Natural killer cell (primary cell): ENCODE results near the gene PGAM2. TPM values are rescaled to one million over a fixed set of nuclear protein-coding genes. Genes with fewer than 3 reads are reported as not detected.

Source experiments
- ATAC-seq, 3 donors: fragments of 150-1000 bp in 2 of 3; fragments of 200-7000 bp in 1 of 3; cut with Tn5 transposase; 1 replicate in 1 of 3; 2 replicates in 2 of 3; pipeline ENCODE4 v1.10.0; 2021; ENCODE audit warnings: mild to moderate bottlenecking in 2 of 3, moderate library complexity in 2 of 3
- DNase-seq, 2 donors: peaks; one replicate each; pipeline versions ENCODE4 v3.0.0 to v3.0.0-alpha.2; 2013 to 2021; ENCODE audit warnings: mixed read lengths in 1 of 2
- H3K27ac ChIP-seq: one replicate; pipeline ENCODE4 v1.5.1; 2013; ENCODE audit warnings: mild to moderate bottlenecking, low read length
- H3K27me3 ChIP-seq: one replicate; pipeline ENCODE4 v1.6.1; 2013; ENCODE audit warnings: low read length; ENCODE audit not compliant: control insufficient read depth, insufficient read depth
- H3K36me3 ChIP-seq: one replicate; pipeline ENCODE4 v1.6.1; 2013; ENCODE audit warnings: low read length; ENCODE audit not compliant: control insufficient read depth, insufficient read depth
- H3K4me1 ChIP-seq: one replicate; pipeline ENCODE4 v1.6.1; 2013; ENCODE audit warnings: low read length; ENCODE audit not compliant: control insufficient read depth, insufficient read depth
- H3K4me3 ChIP-seq: one replicate; pipeline ENCODE4 v1.5.1; 2013; ENCODE audit warnings: low read length
- H3K9me3 ChIP-seq: one replicate; pipeline ENCODE4 v1.6.1; 2013; ENCODE audit warnings: low read length; ENCODE audit not compliant: control insufficient read depth, insufficient read depth
- H3K27ac Mint-ChIP-seq, 2 donors: one replicate each; pipeline ENCODE4 v1.8.0; 2022; ENCODE audit warnings: mild to moderate bottlenecking in 2 of 2, mixed read lengths in 2 of 2, moderate library complexity in 1 of 2
- H3K27me3 Mint-ChIP-seq, 2 donors: one replicate each; pipeline ENCODE4 v1.8.0; 2022; ENCODE audit warnings: low read depth in 2 of 2, mixed read lengths in 2 of 2
- H3K36me3 Mint-ChIP-seq: one replicate; pipeline ENCODE4 v1.8.0; 2022; ENCODE audit warnings: mixed read lengths
- H3K4me1 Mint-ChIP-seq, 2 donors: one replicate each; pipeline ENCODE4 v1.8.0; 2022; ENCODE audit warnings: mixed read lengths in 2 of 2
- H3K4me3 Mint-ChIP-seq: one replicate; pipeline ENCODE4 v1.8.0; 2022; ENCODE audit warnings: mild to moderate bottlenecking, moderate library complexity, mixed read lengths
- H3K9me3 Mint-ChIP-seq, 2 donors: one replicate each; pipeline ENCODE4 v1.8.0; 2022; ENCODE audit warnings: mixed read lengths in 2 of 2
- WGBS: methylation state at CpG from one replicate; pipeline ENCODE4 v1.1.7; 2013; ENCODE audit warnings: missing lambda C conversion rate; ENCODE audit not compliant: insufficient coverage; 5-methylcytosine and 5-hydroxymethylcytosine counted together
- intact Hi-C: fragments of 100-400 bp; cut with micrococcal nuclease; formaldehyde crosslinking; loops from one replicate; pipeline ENCODE4 v1.14.2; 2022
- total RNA-seq, 4 donors: library from RNA; stranded (reverse); fragments of 120-200 nt in 1 of 4; gene quantifications; one replicate each; pipeline versions ENCODE4 v1.2.3 to v1.2.4, GENCODE V29; 2013 to 2022
- TF ChIP-seq, protein P1 (sequence below): fragments of 200-600 bp; IDR thresholded peaks from one replicate; pipeline ENCODE4 v1.8.0; 2022; ENCODE audit warnings: antibody characterized with exemption

PGAM2 gene
- total RNA-seq, 3 donors from 2014 or later (not counting 1 experiment from before 2014, with no cell fraction given) = 1.0 to 1.9 (median 1.5) TPM

DNA sequence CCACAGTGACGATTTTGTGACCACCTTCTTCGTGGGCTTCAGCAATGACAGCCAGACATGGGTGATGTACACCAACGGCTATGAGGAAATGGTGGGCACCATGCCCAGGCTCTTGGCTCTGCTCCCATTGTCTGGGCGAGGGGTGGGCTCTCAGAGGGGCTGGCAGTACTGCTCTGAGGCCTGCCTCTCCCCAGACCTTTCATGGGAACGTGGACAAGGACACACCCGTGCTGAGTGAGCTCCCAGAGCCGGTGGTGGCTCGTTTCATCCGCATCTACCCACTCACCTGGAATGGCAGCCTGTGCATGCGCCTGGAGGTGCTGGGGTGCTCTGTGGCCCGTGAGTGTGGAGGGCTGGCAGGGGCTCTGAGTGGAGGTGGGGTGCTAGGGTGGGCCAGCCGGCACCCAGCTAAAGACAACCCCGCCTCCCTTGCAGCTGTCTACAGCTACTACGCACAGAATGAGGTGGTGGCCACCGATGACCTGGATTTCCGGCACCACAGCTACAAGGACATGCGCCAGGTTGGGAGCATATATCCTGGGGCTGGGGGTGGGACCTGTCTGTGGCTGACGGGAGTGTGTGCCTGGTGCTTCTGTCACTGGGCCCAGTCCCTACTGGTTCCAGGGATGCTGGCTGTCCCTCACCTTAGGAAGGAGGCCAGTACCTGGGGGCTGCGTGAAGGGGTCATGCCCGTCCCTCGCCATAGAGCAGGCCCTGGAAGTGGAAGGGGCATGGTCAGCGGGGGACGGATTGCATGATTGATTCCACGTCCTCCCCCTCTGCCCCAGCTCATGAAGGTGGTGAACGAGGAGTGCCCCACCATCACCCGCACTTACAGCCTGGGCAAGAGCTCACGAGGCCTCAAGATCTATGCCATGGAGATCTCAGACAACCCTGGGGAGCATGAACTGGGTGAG is 45.6 kb upstream of the PGAM2 start:
- H3K27me3 ChIP-seq = no peaks in the 10 kb centered on the region
- no peaks in the 10 kb centered on the region for H3K9me3 ChIP-seq
- DNase-seq = no peak
- intact Hi-C loops = no loop called here
- Mint-ChIP-seq H3K4me3 (no peak overlapping the region), H3K36me3 (no peaks in the 10 kb centered on the region), H3K9me3 (no peaks in the 10 kb centered on the region), H3K4me1 (peaks cover 1 to 2% of the 10 kb centered on the region in 2 donors), H3K27ac (no peak overlapping the region), H3K27me3 (no peaks in the 10 kb centered on the region)
- peaks cover 1% of the 10 kb centered on the region for H3K4me1 ChIP-seq
- peaks cover 6% of the 10 kb centered on the region for H3K36me3 ChIP-seq
- no peak for ATAC-seq
- no peak overlapping the region for H3K4me3 ChIP-seq
- TF ChIP-seq, protein P1, sequence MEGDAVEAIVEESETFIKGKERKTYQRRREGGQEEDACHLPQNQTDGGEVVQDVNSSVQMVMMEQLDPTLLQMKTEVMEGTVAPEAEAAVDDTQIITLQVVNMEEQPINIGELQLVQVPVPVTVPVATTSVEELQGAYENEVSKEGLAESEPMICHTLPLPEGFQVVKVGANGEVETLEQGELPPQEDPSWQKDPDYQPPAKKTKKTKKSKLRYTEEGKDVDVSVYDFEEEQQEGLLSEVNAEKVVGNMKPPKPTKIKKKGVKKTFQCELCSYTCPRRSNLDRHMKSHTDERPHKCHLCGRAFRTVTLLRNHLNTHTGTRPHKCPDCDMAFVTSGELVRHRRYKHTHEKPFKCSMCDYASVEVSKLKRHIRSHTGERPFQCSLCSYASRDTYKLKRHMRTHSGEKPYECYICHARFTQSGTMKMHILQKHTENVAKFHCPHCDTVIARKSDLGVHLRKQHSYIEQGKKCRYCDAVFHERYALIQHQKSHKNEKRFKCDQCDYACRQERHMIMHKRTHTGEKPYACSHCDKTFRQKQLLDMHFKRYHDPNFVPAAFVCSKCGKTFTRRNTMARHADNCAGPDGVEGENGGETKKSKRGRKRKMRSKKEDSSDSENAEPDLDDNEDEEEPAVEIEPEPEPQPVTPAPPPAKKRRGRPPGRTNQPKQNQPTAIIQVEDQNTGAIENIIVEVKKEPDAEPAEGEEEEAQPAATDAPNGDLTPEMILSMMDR = no peak
- no peak overlapping the region for H3K27ac ChIP-seq
- WGBS = 87% methylated on average over 27 of the region's 27 CpGs

DNA sequence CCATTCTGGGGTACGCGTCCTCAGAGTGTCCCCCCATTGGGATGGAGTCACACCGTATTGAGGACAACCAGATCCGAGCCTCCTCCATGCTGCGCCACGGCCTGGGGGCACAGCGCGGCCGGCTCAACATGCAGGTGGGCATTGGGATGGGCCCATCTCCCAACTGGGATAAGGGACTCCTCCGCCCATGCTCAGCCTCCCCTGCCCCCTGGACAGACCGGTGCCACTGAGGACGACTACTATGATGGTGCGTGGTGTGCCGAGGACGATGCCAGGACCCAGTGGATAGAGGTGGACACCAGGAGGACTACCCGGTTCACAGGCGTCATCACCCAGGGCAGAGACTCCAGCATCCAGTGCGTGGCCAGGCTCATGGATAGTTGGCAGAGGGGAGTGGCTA is 44.6 kb upstream of the PGAM2 start:
- DNase-seq = no peak
- Mint-ChIP-seq H3K27ac (no peak overlapping the region), H3K4me3 (no peak overlapping the region), H3K9me3 (no peaks in the 10 kb centered on the region), H3K36me3 (no peaks in the 10 kb centered on the region), H3K4me1 (peaks cover 7% of the 10 kb centered on the region in 2 donors), H3K27me3 (peaks cover 0 to 3% of the 10 kb centered on the region in 2 donors)
- intact Hi-C loops = no loop called here
- ATAC-seq = no peak
- Histone ChIP-seq H3K9me3 (no peaks in the 10 kb centered on the region), H3K36me3 (no peaks in the 10 kb centered on the region), H3K4me1 (peaks cover 10% of the 10 kb centered on the region), H3K27ac (no peak overlapping the region), H3K27me3 (peaks cover 2% of the 10 kb centered on the region), H3K4me3 (no peak overlapping the region)
- WGBS = 95% methylated on average over 18 of the region's 18 CpGs
- TF ChIP-seq, protein P1 = no peak

DNA sequence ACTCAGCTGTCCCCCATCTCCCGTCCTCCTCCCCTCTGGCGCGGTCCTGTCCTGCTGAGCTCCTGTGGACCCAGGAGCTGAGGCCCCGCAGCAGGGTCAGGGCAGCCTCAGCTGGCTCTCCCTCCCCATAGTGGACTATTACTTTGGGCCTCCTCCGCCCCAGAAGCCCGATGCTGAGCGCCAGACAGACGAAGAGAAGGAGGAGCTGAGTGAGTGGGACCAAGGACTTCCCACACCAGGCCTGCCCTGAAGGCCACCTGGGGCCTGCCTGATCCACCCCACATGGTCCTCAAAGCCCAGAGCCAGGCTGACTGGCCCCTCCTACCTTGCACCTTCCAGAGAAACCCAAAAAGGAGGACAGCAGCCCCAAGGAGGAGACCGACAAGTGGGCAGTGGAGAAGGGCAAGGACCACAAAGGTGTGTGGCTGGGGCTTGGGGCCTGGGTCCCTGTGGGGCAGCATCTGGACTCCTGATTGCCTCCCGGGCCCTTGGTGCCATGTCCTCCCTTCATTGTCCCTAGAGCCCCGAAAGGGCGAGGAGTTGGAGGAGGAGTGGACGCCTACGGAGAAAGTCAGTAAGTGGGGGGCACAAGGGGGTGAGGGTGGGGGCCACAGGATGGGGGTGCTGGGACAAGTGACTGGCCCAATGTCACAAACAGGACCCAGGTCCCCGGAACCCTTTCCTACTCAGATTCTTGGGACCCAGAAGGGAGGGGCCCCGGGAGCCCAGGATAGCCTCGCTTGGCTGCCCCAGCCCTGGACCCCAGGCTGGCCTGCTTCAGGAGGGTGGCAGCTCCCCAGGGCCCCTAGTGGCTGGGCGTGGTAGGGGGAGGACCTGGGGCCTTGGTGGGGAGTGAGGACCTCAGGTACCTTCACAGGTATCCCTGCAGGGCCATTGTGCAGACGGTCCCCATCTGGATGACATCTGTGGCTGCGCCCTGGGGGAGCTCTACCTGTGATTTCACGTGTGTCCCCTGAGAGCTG is 43.7 kb upstream of the PGAM2 start:
- Histone ChIP-seq H3K4me1 (peaks cover 15% of the 10 kb centered on the region), H3K4me3 (no peak overlapping the region), H3K27me3 (peaks cover 4% of the 10 kb centered on the region), H3K9me3 (no peaks in the 10 kb centered on the region), H3K27ac (no peak overlapping the region), H3K36me3 (no peaks in the 10 kb centered on the region)
- DNase-seq (no peak), ATAC-seq (no peak)
- peaks cover 7% of the 10 kb centered on the region in 2 donors for H3K4me1 Mint-ChIP-seq
- no peaks in the 10 kb centered on the region for H3K36me3 Mint-ChIP-seq
- TF ChIP-seq, protein P1 = no peak
- H3K27ac Mint-ChIP-seq = no peak overlapping the region
- intact Hi-C loops = no loop called here
- no peaks in the 10 kb centered on the region for H3K9me3 Mint-ChIP-seq
- no peak overlapping the region for H3K4me3 Mint-ChIP-seq
- H3K27me3 Mint-ChIP-seq = peaks cover 0 to 3% of the 10 kb centered on the region in 2 donors
- WGBS = 86% methylated on average over 21 of the region's 21 CpGs
